Osteoblast (primary cell): Measurements from ENCODE around the gene ADAMTSL1. TPM values are rescaled to one million over a fixed set of nuclear protein-coding genes. Genes with fewer than 3 reads are reported as not detected.

Experiments
- DNase-seq: peaks from one replicate; pipeline ENCODE4 v3.0.0; 2011; ENCODE audit warnings: low spot score, mixed read lengths; ENCODE audit not compliant: insufficient read length; ENCODE audit errors: missing footprints
- H2AFZ ChIP-seq: 2 replicates; pipeline ENCODE4 v1.6.0; 2011; ENCODE audit warnings: mild to moderate bottlenecking, low read length
- H3K27ac ChIP-seq: 2 replicates; pipeline ENCODE4 v1.5.1; 2011; ENCODE audit warnings: mild to moderate bottlenecking, low read depth, low read length, moderate library complexity
- H3K27me3 ChIP-seq: 2 replicates; pipeline ENCODE4 v1.6.0; 2012; ENCODE audit warnings: mild to moderate bottlenecking, control low read depth, inconsistent platforms, low read length, moderate library complexity; ENCODE audit not compliant: insufficient read depth
- H3K36me3 ChIP-seq: 2 replicates; pipeline ENCODE4 v1.5.1; 2011; ENCODE audit warnings: mild to moderate bottlenecking, low read length, control low read depth, moderate library complexity; ENCODE audit not compliant: insufficient read depth
- H3K4me1 ChIP-seq: 2 replicates; pipeline ENCODE4 v1.5.1; 2011; ENCODE audit warnings: mild to moderate bottlenecking, low read length, control low read depth, moderate library complexity; ENCODE audit not compliant: insufficient read depth
- H3K4me2 ChIP-seq: 2 replicates; pipeline ENCODE4 v1.6.0; 2011; ENCODE audit warnings: mild to moderate bottlenecking, low read length; ENCODE audit not compliant: insufficient read depth
- H3K4me3 ChIP-seq: fragments of 200-600 bp; sonication (generic); 3 replicates; pipeline ENCODE4 v1.5.1; 2012; ENCODE audit warnings: mild to moderate bottlenecking, low read length, inconsistent platforms; ENCODE audit not compliant: insufficient read depth
- H3K79me2 ChIP-seq: 2 replicates; pipeline ENCODE4 v1.6.0; 2012; ENCODE audit warnings: mild to moderate bottlenecking, low read length, control low read depth, inconsistent platforms; ENCODE audit not compliant: insufficient read depth
- H3K9me3 ChIP-seq: 2 replicates; pipeline ENCODE4 v1.5.1; 2011; ENCODE audit warnings: low read depth, low read length, control low read depth
- H4K20me1 ChIP-seq: 2 replicates; pipeline ENCODE4 v1.6.0; 2012; ENCODE audit warnings: mild to moderate bottlenecking, low read length, control low read depth; ENCODE audit not compliant: insufficient read depth
- total RNA-seq: library from RNA; depleted of rRNA; stranded (reverse); fragments of >200 nt; gene quantifications from 2 replicates; pipeline ENCODE4 v1.2.3, GENCODE V29; 2012
- TF ChIP-seq, protein P1 (sequence below): IDR thresholded peaks from 2 replicates; pipeline ENCODE4 v1.5.1; 2011; ENCODE audit warnings: mild to moderate bottlenecking, low read depth, low read length, moderate library complexity; ENCODE audit errors: extremely low read depth

Gene ADAMTSL1
- total RNA-seq, 1 donor, result 54.3 TPM

DNA sequence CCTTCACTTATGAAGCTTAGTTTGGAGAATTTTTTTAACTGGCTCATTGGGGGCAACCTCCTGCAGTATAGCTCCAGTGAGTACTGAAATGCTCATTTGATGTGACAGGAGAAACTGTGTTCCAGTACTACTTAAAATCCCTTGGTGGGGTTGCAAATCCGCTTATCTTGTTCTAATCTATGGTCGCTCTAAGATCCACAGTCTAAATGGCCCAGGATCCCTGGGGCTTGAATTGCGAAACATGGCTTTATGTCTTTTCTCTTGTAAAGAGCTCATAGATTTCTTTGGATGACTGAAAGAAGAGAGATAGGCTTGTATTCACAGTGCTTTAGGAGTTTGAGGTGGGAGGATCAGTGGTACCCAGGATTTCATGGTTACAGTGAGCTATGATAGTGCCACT, 52.7 kb downstream of the ADAMTSL1 start:
- Histone ChIP-seq H3K4me1 (no peaks in the 10 kb centered on the region), H3K9me3 (no peaks in the 10 kb centered on the region), H3K79me2 (peaks cover 62% of the 10 kb centered on the region), H4K20me1 (no peaks in the 10 kb centered on the region), H3K4me3 (no peak overlapping the region), H3K27me3 (no peaks in the 10 kb centered on the region), H3K36me3 (peaks cover 10% of the 10 kb centered on the region), H2AFZ (no peak overlapping the region), H3K27ac (no peak overlapping the region), H3K4me2 (no peak overlapping the region)
- TF ChIP-seq, protein P1, sequence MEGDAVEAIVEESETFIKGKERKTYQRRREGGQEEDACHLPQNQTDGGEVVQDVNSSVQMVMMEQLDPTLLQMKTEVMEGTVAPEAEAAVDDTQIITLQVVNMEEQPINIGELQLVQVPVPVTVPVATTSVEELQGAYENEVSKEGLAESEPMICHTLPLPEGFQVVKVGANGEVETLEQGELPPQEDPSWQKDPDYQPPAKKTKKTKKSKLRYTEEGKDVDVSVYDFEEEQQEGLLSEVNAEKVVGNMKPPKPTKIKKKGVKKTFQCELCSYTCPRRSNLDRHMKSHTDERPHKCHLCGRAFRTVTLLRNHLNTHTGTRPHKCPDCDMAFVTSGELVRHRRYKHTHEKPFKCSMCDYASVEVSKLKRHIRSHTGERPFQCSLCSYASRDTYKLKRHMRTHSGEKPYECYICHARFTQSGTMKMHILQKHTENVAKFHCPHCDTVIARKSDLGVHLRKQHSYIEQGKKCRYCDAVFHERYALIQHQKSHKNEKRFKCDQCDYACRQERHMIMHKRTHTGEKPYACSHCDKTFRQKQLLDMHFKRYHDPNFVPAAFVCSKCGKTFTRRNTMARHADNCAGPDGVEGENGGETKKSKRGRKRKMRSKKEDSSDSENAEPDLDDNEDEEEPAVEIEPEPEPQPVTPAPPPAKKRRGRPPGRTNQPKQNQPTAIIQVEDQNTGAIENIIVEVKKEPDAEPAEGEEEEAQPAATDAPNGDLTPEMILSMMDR, result no peak
- DNase-seq, result no peak

DNA sequence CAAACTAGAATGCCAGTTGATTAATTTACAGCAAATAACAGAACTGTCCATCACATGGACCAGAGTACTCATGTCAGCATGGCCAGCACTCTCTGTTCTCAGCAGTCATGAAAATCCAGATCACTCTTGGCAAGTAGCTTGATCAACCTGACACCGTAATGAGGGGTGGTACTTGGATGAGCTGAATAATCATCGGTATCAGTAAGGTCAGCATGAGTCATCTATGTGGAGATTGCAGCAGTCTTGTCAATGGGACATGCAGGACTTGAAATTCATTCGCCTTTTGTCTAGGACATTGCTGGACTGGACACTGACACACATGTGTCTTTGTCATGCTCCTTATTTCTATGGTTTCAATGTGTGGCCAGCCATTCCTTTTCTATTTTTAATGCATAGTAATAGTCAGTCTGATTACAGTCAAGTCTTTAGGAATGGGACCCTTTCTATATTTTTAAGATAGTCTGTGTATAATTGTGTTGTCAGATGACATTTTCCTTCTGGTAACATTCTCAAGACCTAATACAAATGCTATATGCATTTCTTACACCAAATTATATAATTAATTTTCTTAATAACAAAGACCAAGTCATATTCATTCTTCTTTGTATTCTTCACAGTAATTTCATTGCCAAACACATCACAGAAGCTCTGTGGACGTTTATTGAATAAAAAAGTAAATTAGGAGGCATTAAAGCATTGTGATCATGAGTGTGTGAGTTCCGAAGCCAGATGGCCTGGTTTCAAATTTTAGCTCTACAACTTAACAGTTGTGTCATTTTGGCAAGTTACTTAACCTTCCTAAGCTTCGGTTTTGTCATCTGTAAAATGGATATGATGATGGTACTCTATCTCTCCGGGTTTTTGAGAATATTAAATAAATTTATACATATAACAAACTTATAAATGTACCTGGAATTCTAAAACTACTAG, 57.4 kb downstream of the ADAMTSL1 start:
- H3K4me3 ChIP-seq, result no peak overlapping the region
- H3K4me2 ChIP-seq, result no peak overlapping the region
- H3K79me2 ChIP-seq, result peaks cover 48% of the 10 kb centered on the region
- no peak for DNase-seq
- peaks cover 12% of the 10 kb centered on the region for H3K9me3 ChIP-seq
- no peak overlapping the region for H2AFZ ChIP-seq
- H3K36me3 ChIP-seq, result peaks cover 39% of the 10 kb centered on the region
- H4K20me1 ChIP-seq, result no peaks in the 10 kb centered on the region
- TF ChIP-seq, protein P1, result no peak
- no peaks in the 10 kb centered on the region for H3K4me1 ChIP-seq
- H3K27ac ChIP-seq, result no peak overlapping the region
- H3K27me3 ChIP-seq, result no peaks in the 10 kb centered on the region

DNA sequence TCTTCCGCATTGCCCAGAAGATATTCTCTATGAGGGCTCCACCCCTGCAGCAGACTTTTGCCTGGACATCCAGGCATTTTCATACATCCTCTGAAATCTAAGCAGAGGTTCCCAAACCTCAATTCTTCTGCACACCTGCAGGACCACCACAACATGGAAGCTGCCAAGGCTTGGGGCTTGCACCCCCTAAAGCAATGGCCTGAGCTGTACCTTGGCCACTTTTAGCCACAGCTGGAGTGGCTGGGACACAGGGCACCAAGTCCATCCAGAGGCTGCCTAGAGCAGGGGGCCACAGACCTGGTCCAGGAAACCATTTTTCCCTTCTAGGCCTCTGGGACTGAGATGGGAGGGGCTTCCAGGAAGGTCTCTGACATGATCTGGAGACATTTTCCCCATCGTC, 60.7 kb downstream of the ADAMTSL1 start:
- H3K79me2 ChIP-seq, result peaks cover 44% of the 10 kb centered on the region
- peaks cover 12% of the 10 kb centered on the region for H3K9me3 ChIP-seq
- no peaks in the 10 kb centered on the region for H3K27me3 ChIP-seq
- no peak overlapping the region for H3K27ac ChIP-seq
- no peaks in the 10 kb centered on the region for H4K20me1 ChIP-seq
- no peak overlapping the region for H2AFZ ChIP-seq
- H3K4me1 ChIP-seq, result no peaks in the 10 kb centered on the region
- H3K4me3 ChIP-seq, result no peak overlapping the region
- DNase-seq, result no peak
- peaks cover 56% of the 10 kb centered on the region for H3K36me3 ChIP-seq
- TF ChIP-seq, protein P1, result no peak
- no peak overlapping the region for H3K4me2 ChIP-seq

DNA sequence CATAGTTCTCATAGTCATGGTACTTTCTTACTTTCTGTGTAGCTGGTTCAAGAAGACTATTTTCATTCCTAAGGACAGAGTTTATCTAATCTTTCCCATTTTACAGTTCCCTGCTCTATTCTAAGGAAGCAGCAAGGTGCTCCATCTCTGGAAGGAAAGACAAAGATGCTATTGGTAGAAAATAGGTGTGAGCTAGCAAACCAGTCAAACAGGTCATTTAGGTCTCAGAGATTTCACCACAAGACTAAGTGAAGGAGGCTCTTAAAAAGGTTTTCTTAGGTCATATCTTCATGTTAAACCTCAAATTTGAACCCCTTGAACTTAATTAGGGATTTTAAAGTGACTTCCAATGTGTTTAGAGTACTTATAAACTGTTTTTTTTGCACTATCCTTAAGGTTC, 62.6 kb downstream of the ADAMTSL1 start:
- Histone ChIP-seq H3K4me3 (no peak overlapping the region), H4K20me1 (no peaks in the 10 kb centered on the region), H3K36me3 (peaks cover 65% of the 10 kb centered on the region), H3K27me3 (no peaks in the 10 kb centered on the region), H3K79me2 (peaks cover 41% of the 10 kb centered on the region), H3K27ac (no peak overlapping the region), H3K4me1 (peaks cover 2% of the 10 kb centered on the region), H2AFZ (no peak overlapping the region), H3K9me3 (peaks cover 12% of the 10 kb centered on the region), H3K4me2 (no peak overlapping the region)
- TF ChIP-seq, protein P1, result no peak
- no peak for DNase-seq
